PFSK-1 (cell line): ENCODE data around the gene ANKZF1.

Experiments
- REST ChIP-seq, 2 experiments: IDR thresholded peaks; 2 replicates each; pipeline versions ENCODE4 v1.6.1 to v1.8.0; 2011 to 2012; ENCODE audit warnings: low read depth in 2 of 2, low read length in 2 of 2, control low read depth in 1 of 2, inconsistent platforms in 1 of 2, mild to moderate bottlenecking in 1 of 2, moderate library complexity in 1 of 2; ENCODE audit not compliant: insufficient read depth in 1 of 2
- TAF1 ChIP-seq: IDR thresholded peaks from 2 replicates; pipeline ENCODE4 v1.6.1; 2012; ENCODE audit warnings: low read length, control low read depth, borderline replicate concordance; ENCODE audit not compliant: insufficient read depth

- 0 out of 4 replicates have a peak, but pooled peaks of 1 of the 2 experiments have one; percentile 17 for TF ChIP-seq REST (IDR thresholded peaks at IDR 0.05; ENCODE audit: insufficient read depth in 1 of 2, low read depth in 2 of 2, low read length in 2 of 2)
- TF ChIP-seq TAF1, result peak; percentile 44; the same call in 1 of the 2 replicates
These were observed 48.4 kb downstream of the ANKZF1 start for GRCh38 chr2:219277703-219278654.
